Measurements from ENCODE around the gene RARS1.

Gene RARS1

DNA sequence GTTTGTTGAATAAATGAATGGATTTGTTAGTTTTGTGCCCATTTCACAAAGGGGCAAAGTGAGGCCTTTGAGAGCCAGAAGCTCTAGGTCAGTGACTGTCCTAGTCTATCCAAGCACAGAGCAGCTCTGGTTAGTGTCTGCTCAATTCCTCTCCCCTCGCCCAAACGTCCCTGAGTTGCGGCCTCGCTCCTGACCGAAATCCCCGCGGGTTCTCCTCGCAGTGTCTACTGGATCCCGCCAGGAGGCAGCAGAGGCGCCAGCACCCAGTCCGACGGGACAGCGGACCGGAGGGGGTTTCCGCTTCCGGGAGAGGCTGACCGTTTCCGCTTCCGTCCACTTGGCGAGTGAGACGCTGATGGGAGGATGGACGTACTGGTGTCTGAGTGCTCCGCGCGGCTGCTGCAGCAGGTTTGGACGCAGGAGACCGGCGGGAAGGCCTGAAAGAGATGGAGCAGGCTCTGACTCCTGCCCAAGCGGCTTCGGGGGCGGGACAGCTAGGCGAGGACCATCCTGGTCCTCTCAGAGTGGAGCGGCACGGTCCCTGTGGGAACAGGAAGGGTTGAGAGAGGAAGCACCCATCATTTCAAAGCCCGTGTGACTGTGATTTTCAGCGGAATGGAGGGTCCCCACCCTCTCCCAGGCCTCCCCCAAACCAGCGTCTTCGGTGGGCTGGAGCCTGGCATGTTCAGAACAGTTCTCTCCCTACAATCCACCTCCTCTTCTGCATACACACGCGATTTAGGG, at the start of gene RARS1:
Gene RARS1, plus strand, starts transcription at position 336 of the 744 bp plus-strand sequence. Its CDS starts 28 bp downstream, at position 364.
- TF ChIP-seq, protein P1, sequence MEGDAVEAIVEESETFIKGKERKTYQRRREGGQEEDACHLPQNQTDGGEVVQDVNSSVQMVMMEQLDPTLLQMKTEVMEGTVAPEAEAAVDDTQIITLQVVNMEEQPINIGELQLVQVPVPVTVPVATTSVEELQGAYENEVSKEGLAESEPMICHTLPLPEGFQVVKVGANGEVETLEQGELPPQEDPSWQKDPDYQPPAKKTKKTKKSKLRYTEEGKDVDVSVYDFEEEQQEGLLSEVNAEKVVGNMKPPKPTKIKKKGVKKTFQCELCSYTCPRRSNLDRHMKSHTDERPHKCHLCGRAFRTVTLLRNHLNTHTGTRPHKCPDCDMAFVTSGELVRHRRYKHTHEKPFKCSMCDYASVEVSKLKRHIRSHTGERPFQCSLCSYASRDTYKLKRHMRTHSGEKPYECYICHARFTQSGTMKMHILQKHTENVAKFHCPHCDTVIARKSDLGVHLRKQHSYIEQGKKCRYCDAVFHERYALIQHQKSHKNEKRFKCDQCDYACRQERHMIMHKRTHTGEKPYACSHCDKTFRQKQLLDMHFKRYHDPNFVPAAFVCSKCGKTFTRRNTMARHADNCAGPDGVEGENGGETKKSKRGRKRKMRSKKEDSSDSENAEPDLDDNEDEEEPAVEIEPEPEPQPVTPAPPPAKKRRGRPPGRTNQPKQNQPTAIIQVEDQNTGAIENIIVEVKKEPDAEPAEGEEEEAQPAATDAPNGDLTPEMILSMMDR (IDR thresholded peaks at IDR 0.05; ENCODE audit: low read depth, low read length, missing control alignments): peak; percentile 99
- H3K36me3 ChIP-seq (replicated peaks): peaks cover 30% of the 10 kb centered on the region
- peak; percentile 92 for DNase-seq
- no peaks in the 10 kb centered on the region for H3K27me3 ChIP-seq (replicated peaks)
- in situ Hi-C loops (cut with HindIII; ENCODE audit: low pct_ligation_motif_present, low sequenced_read_pairs): no loop called here
- H3K27ac ChIP-seq: peak within 1 kb of the TSS; percentile 77
- H3K4me3 ChIP-seq (ENCODE audit: low read depth, low read length): peak within 1 kb of the TSS; percentile 97

DNA sequence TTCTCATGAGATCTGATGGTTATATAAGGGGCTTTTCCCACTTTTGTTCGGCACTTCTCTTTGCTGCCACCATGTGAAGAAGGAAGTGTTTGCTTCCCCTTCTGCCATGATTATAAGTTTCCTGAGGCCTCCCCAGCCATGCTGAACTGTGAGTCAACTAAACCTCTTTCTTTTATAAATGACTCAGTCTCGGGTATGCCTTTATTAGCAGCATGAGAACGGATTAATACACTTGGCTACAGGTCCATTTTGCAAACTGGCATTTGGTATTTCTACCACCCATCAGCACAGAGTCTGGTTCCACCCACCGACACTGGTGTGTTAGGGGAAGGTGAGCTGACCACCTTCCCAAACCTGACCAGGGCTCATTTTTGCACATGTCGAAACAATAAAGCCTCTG, 47.9 kb upstream of the RARS1 start:
- Histone ChIP-seq H3K36me3 (replicated peaks) (no peaks in the 10 kb centered on the region), H3K27ac (no peak overlapping the region), H3K27me3 (replicated peaks) (no peaks in the 10 kb centered on the region), H3K4me3 (ENCODE audit: low read depth, low read length) (no peak overlapping the region)
- in situ Hi-C loops (cut with HindIII; ENCODE audit: low pct_ligation_motif_present, low sequenced_read_pairs): no loop called here
- DNase-seq: peak; percentile 17
- TF ChIP-seq, protein P1 (IDR thresholded peaks at IDR 0.05; ENCODE audit: low read depth, low read length, missing control alignments): no peak

- in situ Hi-C loops (cut with HindIII; ENCODE audit: low pct_ligation_motif_present, low sequenced_read_pairs): no loop called here
- TF ChIP-seq, protein P1 (IDR thresholded peaks at IDR 0.05; ENCODE audit: low read depth, low read length, missing control alignments): no peak
- DNase-seq: no peak
Measured at GRCh38 chr5:168443533-168443932, 42.7 kb upstream of the RARS1 start.

GRCh38 chr5:168443950-168444700, 42.1 kb upstream of the RARS1 start:
- no peak overlapping the region for H3K27ac ChIP-seq
- no peaks in the 10 kb centered on the region for H3K36me3 ChIP-seq (replicated peaks)
- no peak overlapping the region for H3K4me3 ChIP-seq (ENCODE audit: low read depth, low read length)
- DNase-seq: peak; percentile 35
- in situ Hi-C loops (cut with HindIII; ENCODE audit: low pct_ligation_motif_present, low sequenced_read_pairs): no loop called here
- H3K27me3 ChIP-seq (replicated peaks): no peaks in the 10 kb centered on the region
- TF ChIP-seq, protein P1 (IDR thresholded peaks at IDR 0.05; ENCODE audit: low read depth, low read length, missing control alignments): no peak

More at GRCh38 chr5:168443533-168443932, 42.7 kb upstream of the RARS1 start:
- Histone ChIP-seq H3K36me3 (replicated peaks) (no peaks in the 10 kb centered on the region), H3K27me3 (replicated peaks) (no peaks in the 10 kb centered on the region), H3K27ac (no peak overlapping the region), H3K4me3 (ENCODE audit: low read depth, low read length) (no peak overlapping the region)

DNA sequence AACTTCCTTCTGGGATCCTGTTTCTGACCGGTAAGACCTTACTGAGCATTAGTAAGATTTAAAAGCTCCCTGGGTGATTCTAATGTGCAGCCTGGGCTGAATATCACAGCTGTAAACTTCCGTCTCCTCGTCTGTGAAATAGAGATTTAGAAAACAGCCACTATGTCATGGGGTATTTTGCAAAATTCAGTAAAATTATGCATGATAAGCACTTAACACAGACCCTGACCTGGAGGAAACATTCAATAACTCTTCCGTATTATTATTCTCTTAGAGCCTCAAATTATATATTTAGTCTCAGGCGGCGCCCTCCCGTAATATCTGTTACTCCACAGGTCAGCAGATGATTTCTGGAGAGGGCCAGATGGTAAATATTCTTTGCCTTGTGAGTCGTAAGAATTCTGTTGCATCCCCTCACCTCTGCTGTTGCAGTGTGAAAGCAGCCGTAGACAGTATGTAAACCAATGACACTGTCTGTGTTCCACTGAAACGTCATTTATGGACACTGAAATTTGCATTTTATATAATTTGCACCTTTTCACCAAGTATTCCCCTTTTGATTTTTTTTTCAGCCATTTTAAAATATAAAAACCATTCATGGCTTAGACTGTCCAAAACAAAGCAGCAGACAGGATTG, 39.2 kb upstream of the RARS1 start:
- H3K27ac ChIP-seq: no peak overlapping the region
- no peak for DNase-seq
- TF ChIP-seq, protein P1 (IDR thresholded peaks at IDR 0.05; ENCODE audit: low read depth, low read length, missing control alignments): no peak
- H3K36me3 ChIP-seq (replicated peaks): no peaks in the 10 kb centered on the region
- no peaks in the 10 kb centered on the region for H3K27me3 ChIP-seq (replicated peaks)
- in situ Hi-C loops (cut with HindIII; ENCODE audit: low pct_ligation_motif_present, low sequenced_read_pairs): no loop called here
- no peak overlapping the region for H3K4me3 ChIP-seq (ENCODE audit: low read depth, low read length)

Data from brain microvascular endothelial cell (primary cell).